Measurements from ENCODE around the gene OTUD1. TPM values are rescaled to one million over a fixed set of nuclear protein-coding genes. Genes with fewer than 3 reads are reported as not detected.

The OTUD1 gene
- total and polyA plus RNA-seq, 9 donors, result 13.3 to 23.9 (median 17.9) TPM

DNA sequence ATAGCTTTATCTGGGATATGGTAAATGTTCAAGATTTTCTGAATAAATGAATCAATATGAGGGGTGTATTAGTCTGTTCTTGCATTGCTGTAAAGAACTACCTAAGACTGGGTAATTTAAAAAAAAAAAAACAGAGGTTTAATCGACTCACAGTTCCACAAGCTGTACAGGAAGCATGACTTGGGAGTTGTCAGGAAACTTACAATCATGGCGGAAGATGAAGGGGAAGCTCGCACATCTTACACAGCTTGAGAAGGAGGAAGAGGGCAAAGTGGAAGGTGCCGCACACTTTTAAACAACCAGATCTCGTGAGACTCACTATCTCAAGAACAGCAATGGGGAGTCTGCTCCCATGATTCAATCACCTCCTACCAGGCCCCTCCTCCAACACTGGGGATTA lies 32.5 kb upstream of the OTUD1 start:
- no peak for DNase-seq
- H3K36me3 ChIP-seq, result no peaks in the 10 kb centered on the region
- 83 to 91% (median 90%) methylated on average over 5 of the region's 5 CpGs for WGBS, 3 donors
- no peak overlapping the region for H3K4me3 ChIP-seq
- no peaks in the 10 kb centered on the region for H3K27me3 ChIP-seq
- H3K4me1 ChIP-seq (ENCODE audit: insufficient read depth), result no peaks in the 10 kb centered on the region
- no peak for TF ChIP-seq EP300 (IDR thresholded peaks at IDR 0.05)
- TF ChIP-seq, protein P1, sequence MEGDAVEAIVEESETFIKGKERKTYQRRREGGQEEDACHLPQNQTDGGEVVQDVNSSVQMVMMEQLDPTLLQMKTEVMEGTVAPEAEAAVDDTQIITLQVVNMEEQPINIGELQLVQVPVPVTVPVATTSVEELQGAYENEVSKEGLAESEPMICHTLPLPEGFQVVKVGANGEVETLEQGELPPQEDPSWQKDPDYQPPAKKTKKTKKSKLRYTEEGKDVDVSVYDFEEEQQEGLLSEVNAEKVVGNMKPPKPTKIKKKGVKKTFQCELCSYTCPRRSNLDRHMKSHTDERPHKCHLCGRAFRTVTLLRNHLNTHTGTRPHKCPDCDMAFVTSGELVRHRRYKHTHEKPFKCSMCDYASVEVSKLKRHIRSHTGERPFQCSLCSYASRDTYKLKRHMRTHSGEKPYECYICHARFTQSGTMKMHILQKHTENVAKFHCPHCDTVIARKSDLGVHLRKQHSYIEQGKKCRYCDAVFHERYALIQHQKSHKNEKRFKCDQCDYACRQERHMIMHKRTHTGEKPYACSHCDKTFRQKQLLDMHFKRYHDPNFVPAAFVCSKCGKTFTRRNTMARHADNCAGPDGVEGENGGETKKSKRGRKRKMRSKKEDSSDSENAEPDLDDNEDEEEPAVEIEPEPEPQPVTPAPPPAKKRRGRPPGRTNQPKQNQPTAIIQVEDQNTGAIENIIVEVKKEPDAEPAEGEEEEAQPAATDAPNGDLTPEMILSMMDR (IDR thresholded peaks at IDR 0.05), result no peak
- no peak for TF ChIP-seq POLR2A (IDR thresholded peaks at IDR 0.05)
- no peaks in the 10 kb centered on the region for H3K9me3 ChIP-seq
- no peak overlapping the region for H3K27ac ChIP-seq
- intact Hi-C loops (cut with DNase I), result no loop called here

DNA sequence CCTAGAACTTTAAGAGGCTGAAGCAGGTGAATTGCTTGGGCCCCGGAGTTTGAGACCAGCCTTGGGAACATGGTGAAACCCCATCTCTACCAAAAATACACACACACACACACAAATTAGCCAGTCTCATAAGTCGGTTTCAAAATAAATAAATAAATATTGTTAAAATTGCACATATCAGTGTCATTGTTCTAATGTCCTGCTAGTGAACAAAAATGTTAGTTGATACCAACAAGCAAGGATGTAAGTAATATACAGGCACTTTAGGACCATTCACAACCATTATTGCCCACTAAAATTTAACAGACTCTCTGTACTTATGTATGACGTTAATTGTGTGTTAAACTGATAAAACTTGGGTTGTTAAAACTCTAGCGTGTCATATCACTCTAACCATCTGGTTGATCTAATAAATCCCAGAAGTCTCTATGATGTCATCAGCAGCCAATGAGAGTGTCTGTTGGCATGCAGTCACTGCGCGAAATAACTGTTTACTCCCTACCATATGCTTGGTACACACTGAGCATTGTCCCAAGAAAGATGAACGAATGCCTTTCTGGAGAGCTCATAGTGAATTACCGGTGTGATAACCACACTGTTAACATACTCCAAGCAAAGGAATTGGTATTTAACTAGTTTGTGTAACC lies 30.4 kb upstream of the OTUD1 start:
- Histone ChIP-seq H3K27me3 (no peaks in the 10 kb centered on the region), H3K27ac (no peak overlapping the region), H3K9me3 (no peaks in the 10 kb centered on the region), H3K36me3 (no peaks in the 10 kb centered on the region), H3K4me3 (no peak overlapping the region), H3K4me1 (ENCODE audit: insufficient read depth) (no peaks in the 10 kb centered on the region)
- TF ChIP-seq POLR2A (IDR thresholded peaks at IDR 0.05) (no peak), EP300 (IDR thresholded peaks at IDR 0.05) (no peak)
- TF ChIP-seq, protein P1 (IDR thresholded peaks at IDR 0.05), result no peak
- intact Hi-C loops (cut with DNase I), result no loop called here
- 79 to 82% (median 80%) methylated on average over 8 of the region's 8 CpGs for WGBS, 3 donors
- no peak for DNase-seq

DNA sequence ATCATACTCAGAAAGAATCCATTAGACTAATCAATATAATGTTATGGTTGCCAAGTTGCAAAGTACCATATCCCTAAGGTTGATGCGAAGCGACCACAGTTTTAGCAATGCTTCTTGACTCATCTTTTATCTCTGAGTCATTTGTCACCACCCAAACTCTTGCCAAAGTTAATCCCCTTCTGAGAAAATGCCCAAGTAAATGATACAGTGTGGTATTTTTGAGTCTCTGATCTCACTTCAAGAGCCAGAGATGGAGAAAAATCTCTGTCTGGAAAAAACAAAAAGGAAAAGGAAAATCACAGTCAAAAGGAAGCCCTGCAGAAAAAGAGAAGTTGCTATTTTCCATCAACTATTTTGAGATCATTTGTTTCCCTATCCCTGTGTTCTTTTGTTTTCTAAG lies 26.7 kb upstream of the OTUD1 start:
- intact Hi-C loops (cut with DNase I), result no loop called here
- no peaks in the 10 kb centered on the region for H3K9me3 ChIP-seq
- TF ChIP-seq, protein P1 (IDR thresholded peaks at IDR 0.05), result no peak
- TF ChIP-seq EP300 (IDR thresholded peaks at IDR 0.05), result no peak
- TF ChIP-seq POLR2A (IDR thresholded peaks at IDR 0.05), result no peak
- H3K4me1 ChIP-seq (ENCODE audit: insufficient read depth), result no peaks in the 10 kb centered on the region
- H3K4me3 ChIP-seq, result no peak overlapping the region
- WGBS, 3 donors, result 77 to 90% (median 81%) methylated on average over 2 of the region's 2 CpGs
- H3K36me3 ChIP-seq, result no peaks in the 10 kb centered on the region
- no peak for DNase-seq
- no peak overlapping the region for H3K27ac ChIP-seq
- H3K27me3 ChIP-seq, result no peaks in the 10 kb centered on the region

DNA sequence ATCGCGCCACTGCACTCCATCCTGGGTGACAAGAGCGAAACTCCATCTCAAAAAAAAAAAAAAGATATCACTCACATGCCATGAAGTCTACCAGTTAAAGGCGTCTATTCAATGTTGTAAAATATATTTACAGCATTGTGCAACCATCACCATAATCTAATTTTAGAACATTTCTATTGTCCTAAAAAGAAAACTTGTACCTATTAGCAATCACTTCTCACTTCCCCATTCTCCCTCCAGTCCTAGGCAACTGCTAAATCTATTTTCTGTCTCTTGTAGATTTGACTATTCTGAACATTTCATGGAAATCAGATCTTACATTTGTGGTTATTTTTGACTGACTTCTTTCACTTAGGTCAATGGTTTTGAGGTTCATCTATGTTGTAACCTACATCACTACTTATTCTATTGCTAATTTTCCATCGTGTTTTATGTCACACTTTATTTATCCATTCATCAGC lies 25.2 kb upstream of the OTUD1 start:
- intact Hi-C loops (cut with DNase I), result no loop called here
- Histone ChIP-seq H3K36me3 (no peaks in the 10 kb centered on the region), H3K4me3 (no peak overlapping the region), H3K27ac (no peak overlapping the region), H3K9me3 (no peaks in the 10 kb centered on the region), H3K4me1 (ENCODE audit: insufficient read depth) (no peaks in the 10 kb centered on the region), H3K27me3 (no peaks in the 10 kb centered on the region)
- WGBS, 3 donors, result 67 to 90% (median 78%) methylated on average over 5 of the region's 5 CpGs
- TF ChIP-seq, protein P1 (IDR thresholded peaks at IDR 0.05), result no peak
- TF ChIP-seq EP300 (IDR thresholded peaks at IDR 0.05) (no peak), POLR2A (IDR thresholded peaks at IDR 0.05) (no peak)
- DNase-seq, result no peak
